Measurements from ENCODE around the gene TBC1D22A.

The TBC1D22A gene

DNA sequence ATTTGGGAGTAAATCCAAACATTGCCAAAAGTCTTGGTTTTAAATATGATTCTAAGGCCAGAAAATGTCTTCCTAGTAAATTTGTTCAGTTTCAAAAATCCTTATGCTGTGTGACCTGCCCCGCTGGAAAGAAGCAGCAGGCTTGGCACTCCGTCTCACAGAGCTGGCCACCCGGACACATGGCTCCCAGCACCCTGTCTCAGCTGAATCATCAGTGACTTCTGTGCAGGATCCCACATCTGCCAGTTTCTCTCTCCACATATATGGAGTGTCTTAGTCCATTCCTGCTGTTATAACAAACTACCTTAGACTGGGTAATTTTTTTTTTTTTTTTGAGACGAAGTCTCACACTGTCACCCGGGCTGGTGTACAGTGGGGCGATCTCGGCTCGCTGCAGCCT is 356.7 kb downstream of the TBC1D22A start:
- no peak for DNase-seq (ENCODE audit: low read depth, low spot score)

DNA sequence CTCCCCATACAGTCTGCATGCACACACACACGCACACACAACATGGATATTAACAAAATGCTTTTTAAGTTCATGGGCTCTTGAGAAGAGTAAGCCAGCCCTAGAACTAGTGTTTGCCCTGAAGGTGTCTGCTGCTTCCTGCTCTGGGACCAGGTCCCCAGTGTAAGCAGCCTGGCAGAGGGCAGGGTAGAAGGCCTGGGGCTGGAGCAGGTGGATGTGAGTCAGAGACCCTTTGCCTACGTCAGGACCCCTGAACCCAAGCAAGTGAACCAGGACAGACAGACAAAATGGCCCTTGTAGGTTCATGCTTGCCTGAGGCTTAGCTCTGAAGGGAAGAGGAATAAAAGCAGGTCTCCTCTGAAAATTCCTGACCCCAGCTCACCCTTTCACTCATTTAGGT is 357.9 kb downstream of the TBC1D22A start:
- no peak for DNase-seq (ENCODE audit: low read depth, low spot score)

DNA sequence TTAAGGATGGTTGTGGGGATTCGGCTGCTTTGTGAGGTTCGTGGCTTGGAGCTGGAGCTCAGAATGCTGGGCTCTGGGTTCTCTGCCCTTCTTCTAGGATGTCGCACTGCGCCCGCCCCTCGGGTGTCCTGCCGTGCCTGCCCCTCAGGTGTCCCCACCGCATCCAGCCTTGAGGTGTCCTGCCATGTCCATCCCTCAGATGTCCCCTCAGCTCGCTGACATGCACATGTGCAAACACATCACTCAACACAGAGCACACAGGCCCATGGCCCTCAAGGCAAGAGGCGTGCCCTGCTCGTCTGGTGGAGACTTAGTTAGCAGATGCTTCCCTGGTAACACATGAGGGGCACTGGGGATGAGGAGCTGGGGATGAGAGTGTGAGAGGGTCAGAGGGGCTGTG is 359.3 kb downstream of the TBC1D22A start:
- DNase-seq (ENCODE audit: low read depth, low spot score): no peak

DNA sequence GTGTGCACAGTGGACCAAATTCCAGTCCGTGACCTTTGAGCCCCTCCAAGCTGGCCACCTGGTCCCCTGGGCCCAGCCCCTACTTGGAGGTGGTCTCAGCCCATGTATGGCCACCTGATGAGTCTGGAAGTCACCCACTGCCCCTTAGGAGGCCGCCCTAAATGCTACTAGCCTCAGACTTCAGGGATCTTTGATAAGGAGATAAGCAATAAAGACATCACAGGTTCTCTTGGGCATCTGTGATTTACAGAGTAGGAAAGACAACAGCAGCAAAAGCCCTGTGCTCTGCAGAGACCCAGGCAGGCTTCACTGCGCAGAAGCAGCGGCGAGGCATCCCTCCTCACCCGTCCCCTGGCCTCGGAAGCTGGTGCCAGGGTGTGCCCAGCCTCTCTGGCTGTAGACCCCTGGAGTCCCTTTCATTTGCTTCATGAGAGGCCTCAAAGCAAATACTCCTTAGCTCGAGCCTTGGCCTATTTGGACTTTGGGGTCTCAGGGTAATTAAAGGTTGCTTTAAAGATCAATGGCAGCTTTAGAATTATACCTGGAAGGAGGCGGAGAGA is 360.1 kb downstream of the TBC1D22A start:
- DNase-seq (ENCODE audit: low read depth, low spot score): no peak

DNA sequence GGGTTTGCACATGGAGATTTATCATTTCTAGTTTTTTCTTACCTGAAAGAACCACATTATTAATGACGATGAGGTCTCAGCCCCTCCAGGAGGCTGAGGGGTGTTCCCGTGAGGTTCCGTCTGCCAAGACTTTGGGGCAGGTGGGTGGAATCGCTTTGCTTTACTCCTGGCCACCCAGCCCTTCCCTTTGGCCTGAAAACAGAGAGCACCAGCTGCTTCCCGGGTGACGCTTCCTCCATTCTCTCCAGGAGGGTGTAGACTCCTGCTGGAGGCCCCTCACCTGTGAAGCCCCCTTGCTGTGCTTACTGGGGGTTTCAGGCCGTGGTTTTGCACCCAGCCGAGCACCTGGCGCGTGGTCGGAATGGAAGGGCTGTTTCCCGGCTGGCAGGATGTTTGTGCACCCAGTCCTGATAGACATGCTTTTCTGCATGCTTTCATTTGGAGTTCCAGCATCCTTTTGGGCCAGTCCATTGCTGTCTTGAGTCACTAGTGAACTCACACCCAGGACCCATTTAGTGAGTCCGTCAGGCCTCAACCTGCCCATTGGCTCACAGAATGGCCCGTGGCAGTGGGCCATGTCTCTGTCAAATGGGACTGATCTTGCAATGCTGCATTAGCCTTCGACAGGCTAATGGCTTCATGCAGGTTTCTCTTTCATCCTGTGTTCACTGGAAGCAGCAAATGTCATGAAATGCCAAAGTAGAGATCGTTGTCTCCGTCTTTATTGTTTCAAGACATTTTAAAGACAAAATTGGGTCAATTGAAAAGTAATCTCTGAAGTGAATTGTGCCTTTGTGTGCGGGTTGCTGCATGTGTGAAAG is 360.8 kb downstream of the TBC1D22A start:
- no peak for DNase-seq (ENCODE audit: low read depth, low spot score)

DNA sequence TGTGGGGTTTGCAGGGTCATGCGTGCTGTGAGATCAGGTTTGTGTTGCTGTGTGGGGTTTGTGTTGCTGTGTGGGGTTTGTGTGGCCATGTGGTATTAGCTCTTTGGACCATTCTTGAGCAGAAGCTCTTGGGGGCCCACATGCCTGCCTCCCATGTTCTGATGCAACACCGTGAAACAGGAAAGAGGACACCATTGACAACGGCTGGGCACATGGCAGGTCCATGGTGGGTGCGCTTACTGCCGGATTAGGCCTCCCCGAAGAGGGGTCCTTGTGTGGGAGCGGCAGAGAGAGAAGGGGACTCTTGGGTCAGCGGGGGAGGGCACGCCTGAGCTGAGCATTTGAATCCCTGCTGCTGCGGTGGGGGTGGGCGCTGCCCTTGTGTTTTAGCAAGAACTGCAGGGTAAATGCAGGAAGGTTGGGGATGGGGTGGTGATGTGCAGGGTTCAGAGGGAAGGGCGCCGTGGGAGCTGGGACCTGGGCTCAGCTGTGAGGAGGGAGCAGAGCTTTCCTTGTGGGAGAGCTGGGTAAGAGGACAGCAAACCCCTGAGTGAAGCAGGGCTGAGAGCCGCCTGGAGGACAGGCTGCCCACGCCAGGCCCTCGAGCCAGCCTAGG is 361.5 kb downstream of the TBC1D22A start:
- DNase-seq (ENCODE audit: low read depth, low spot score): no peak

DNA sequence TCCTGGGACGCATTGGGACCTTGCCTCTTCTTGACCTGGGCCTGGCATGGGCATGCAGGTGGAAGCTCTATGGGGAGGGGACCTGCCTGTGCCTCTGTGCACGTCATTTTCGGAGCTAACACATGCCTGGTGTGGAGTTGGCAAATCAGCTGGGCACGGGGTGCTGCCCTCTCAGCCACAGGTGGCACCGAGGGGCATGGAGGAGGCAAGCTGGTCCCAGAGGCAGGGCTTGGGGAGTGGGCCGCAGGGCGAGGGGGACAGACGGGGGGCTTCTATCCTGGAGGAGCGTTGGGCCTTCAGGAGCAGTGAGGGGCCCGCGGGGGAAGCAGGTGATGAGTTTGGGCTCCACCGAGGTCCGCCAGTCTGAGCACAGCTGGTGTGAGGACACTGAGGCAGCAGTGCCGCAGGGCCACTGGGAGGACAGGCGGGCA is 362.0 kb downstream of the TBC1D22A start:
- no peak for DNase-seq (ENCODE audit: low read depth, low spot score)

DNA sequence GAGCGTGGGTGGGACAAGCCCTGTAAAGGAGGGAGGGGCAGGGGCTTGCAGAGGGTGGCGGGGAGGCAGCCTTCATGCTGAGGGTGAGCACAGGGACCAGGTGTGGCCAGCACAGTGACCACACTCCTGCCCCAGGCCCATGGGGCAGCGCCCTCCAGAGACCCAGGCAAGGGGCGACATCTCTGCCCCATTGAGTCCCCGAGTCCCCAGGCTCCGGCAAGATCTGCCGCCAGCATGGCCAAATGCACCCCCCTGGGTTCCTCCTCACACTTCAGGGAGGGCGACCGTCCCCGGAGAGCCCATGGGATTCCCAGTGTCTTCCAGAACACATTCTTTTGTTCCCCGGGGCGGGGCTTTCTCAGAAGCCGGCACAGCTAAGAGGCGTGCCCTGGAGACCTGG is 362.5 kb downstream of the TBC1D22A start:
- DNase-seq (ENCODE audit: low read depth, low spot score): no peak

DNA sequence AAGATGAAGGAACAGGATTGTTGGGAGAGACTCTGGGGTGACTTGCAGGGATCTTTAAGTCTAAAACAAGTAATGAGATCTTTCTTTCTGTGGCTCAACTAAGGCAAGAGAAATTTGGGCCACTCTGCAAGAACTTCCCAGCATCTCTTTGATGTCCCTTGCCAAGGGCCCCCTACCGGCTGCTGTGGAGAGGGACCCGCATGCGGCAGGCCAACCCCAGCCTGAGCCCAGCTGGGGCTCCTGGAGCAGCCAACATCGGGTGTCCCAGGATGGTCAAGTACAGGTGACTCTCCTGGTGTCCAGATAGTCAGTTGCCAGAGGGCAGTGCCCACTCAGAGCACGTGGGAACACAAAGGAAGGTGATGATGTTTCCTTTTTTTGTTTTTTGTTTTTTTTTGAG is 363.2 kb downstream of the TBC1D22A start:
- DNase-seq (ENCODE audit: low read depth, low spot score): no peak

DNA sequence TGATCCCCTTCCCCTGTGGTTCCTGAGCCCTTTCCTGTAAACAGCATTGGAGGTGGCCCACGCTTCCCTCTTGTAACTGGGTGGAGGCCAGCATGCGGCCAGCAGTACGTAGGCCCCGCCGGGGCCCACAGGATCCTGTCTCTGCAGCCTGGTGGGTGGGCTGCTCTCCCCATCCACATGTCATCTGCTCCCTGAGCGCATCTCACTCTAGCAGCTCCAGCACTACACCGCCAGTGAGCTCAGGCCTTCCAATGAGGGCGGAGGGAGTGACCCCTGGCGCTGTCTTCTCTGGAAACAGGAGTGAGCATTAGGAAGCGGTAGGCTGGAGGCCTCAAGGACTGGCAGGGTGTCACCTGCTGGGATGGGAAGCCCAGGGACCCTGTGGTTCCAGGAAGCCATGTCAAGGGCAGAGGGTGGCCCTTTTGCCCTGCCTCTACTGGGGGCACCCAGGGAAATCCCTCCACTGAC is 363.9 kb downstream of the TBC1D22A start:
- no peak for DNase-seq (ENCODE audit: low read depth, low spot score)

DNA sequence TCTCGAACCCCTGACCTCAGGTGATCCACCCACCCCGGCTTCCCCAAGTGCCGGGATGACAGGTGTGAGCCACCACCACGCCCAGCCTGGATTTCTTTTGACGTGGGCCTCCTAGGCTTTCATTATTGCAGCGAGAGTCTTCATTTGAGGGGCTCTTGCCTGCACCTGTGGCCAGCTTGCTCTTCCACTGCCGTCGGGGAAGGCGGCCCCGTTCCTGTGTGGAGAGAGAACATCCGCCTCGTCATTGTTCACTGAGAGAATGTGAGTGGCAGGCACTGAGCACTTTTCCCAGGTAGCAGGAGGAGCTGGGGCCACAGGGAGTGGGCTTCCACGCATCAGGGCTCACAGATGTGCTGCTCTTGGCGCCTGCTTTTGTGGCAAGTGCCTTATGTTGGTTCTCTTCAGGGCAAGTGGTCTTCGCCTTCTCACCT is 365.0 kb downstream of the TBC1D22A start:
- DNase-seq (ENCODE audit: low read depth, low spot score): no peak

DNA sequence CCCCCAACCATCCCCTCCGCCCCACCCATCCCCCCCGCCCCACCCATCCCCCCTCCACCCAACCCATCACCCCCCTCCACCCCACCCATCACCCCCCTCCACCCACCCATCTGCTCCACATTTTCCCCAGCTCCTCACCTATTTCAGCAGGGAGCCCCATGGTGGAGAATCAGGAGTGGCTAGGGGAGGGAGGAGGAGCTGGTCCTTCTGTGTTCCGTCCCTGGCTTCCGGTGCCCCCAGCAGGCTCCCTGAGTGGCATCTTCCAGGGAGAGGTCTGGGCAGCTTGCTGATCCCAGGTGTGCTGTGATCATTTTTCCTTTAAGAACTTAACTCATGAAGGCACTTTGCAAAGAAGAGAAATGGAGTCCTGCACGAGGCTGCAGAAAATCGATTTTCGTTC is 365.8 kb downstream of the TBC1D22A start:
- DNase-seq (ENCODE audit: low read depth, low spot score): no peak

DNA sequence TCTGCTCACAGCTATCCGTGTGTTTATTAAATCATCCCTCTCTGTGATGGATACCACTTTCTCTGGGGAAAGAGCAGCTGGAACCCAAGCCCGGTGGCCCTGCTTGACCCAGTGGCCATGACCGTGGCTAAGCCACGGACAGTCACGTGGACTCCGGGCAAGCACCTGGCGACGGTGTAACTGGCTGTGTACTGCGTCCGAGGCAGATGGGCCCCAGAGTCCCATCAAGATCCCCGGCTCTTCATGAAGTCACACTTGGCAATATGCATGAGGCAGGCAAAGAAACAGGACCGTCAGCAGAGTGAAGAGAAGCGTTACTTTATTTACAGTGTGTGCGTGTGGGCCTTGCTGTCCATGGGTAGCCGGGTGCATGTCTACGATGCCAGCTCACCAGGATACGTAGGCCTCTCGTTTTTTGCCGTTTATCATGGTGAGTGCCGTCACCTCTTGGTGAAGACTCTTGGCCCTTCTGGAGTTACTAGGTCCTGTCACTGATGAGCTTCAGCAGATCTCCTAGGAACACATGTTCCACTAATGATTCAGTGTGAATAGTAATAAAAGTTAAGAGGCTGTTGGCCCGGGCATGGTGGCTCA is 366.3 kb downstream of the TBC1D22A start:
- DNase-seq (ENCODE audit: low read depth, low spot score): no peak

DNA sequence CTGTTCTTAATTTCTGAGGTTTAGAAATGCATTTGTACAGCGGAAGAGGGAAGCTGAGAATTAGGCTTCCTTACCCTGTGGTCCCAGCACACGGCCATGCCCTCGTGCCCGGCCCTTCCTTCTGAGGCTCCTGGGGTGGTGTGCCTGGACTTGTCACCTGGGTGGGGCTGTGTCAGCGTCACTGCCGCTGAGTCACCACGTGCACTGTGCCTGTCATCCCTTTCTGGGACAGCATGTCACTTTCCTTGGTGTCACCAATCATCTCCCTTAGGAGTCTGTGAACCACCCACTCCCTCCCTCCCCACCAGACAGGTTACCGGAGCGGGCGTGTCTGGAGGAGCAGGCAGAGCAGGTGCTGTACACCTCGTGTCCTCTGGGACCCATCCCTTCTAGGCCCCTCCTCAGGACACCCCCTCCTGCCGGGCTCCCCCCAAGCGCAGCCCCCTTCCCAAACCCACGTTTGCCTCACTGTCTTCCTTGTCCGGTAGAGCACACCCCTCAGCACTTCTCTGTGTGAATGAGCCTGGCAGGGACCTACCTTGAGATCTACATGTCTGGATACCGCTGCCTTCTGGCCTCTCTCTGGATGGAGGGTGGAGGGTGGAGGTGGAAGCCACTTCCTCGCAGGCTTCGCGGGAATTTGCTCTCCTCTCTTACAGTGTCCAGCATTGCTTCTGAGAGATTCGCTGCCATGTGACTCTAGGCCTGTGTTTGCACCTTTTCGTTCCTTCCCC is 367.6 kb downstream of the TBC1D22A start:
- DNase-seq (ENCODE audit: low read depth, low spot score): no peak

DNA sequence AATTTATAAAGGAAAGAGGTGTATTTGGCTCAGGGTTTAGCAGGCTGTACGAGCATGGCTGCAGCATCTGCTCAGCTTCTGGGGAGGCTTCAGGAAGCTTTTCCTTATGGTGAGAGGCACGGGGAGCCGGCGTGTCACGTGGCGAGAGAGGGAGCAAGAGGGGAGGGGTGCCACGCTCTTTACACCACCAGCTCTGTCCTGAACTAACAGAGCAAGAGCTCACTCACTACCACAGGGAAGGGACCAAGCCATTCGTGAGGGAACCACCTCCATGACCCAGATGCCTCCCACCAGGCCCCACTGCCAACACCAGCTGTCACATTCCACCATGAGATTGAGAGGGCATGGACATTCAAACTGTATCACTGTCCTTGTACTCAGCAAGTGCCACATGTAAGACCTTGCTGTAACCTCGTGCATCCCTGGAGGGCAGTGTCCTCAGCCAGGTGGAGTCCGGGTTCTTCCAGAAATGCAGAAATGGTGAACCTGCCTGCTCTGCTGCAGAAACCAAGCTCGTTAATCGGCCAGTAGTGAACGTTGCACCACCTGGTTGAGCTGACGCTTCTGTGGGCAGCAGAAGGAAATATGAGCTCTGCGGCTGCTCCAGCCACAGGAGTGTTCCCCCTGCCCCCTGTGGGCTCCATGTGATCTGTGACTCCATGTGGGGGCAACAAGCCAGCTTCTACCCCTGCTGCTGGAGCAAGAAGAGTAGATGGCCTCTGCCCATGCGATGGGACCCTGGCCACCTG is 368.6 kb downstream of the TBC1D22A start:
- no peak for DNase-seq (ENCODE audit: low read depth, low spot score)

DNA sequence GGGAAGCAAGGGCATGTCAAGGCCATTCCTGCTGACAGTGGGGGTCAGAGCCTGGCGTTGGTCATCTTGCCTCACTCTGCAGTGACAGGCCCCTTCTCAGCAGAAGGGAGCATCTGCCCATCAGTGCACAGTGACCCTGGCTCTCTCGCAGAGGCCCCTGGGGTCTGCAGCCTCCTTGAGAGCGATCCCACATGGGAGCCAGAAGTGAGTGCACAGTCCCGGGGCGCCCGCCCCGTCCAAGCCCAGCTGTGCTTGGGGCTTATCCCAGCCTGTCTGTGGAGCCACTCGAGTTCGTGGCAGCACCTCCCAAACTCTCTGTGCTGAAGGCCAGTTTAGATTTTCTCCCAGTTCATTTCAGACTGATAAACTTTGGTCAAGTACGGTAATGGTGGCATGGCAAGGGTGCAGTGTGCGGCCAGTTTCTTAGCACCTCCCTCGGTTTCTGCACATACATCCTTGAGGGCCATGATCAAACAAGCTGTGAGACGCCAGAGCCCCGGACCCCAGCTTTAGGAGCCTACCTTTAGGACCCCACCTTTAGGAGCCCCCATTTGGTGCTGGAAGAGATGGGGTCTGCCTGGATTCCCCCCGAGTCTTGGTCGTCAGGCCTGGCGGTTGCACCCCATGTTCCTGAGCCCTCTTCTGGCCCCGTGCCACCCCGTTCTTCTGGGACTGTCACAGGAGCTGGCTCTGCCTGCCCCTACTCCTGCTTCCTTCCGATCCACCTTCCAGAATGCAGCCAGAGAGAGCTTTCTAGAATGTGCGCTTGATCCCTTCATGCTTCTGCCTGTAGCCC is 369.4 kb downstream of the TBC1D22A start:
- no peak for DNase-seq (ENCODE audit: low read depth, low spot score)

DNA sequence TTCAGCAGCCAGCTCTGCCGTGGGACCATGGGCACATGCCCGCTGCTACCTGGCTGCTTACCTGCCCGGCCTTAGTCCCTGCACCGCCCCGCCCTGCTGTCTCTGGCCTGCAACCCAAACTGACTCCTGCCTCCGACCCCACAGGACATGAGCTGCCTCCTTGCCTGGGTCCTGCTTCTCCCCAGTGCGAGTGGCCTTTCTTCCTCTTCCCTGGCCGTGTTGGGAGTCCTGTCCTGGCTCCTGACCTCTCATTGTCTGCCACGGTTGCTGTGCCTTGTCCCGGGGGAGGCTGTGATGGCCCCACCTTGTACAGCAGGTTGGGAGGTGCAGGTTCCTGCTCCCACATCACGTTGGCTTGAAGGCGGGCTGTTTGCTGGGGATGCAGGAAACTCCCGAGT is 370.0 kb downstream of the TBC1D22A start:
- DNase-seq (ENCODE audit: low read depth, low spot score): no peak

DNA sequence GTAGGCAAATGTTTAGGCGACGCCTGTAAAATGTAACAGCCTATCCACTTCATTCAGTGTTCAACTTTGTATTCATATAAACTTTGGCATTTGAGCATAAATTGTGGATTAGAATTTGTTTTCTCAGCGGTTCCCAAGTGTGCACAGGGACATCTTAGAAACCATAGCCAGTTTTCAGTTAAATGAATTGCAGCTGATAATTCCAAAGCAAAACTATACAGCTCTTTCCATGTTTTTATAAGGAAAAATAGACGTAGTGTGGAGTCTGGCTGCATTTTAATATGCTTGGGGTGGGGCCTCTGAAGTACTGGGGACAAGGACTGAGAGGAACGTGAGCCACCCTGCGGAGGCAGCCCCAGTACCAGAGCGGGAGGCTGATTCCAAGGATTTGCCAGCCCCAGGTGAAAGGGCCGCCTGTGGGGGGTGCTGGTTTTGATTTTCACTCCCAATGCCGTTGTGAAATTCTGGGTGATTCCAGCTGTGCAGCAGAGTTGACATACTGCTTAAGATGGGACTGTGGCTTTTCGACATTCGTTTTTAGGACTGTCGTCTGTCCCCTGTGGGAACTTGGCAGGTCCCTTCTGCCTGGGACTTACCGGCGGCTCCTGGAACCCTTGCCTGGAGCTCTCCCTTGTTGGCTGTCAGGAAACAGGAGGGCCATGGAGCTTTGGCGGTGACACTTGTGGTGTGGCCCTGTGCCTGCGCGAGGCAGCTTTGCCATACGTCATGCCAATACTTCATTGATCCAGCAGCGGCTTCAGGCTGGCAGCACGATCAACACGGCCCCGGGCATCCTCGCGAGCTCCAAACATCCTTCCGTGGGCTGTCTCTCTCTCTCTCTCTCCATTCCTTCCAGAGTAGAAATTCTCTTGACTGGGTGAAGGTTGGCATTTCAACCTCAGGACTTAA is 370.9 kb downstream of the TBC1D22A start:
- no peak for DNase-seq (ENCODE audit: low read depth, low spot score)

DNA sequence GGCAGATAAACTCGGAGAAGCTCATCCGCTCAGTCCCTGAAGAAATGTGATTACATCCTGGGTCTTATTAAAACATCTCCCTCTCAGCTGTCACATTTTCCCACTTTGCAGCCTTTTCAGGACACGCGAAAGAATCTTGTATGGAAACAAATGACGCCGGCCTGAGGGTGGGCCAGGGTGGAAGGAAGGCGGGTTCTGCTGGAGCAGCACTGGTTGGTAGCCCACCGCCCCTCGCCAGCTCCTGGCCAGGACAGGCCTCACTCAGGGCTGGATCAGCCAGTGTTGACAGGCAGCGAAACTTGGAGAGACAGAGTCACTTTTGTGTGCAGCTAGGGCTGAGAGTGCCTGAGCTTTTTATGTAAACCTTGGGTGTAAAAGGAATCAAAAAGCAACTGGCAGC is 371.8 kb downstream of the TBC1D22A start:
- no peak for DNase-seq (ENCODE audit: low read depth, low spot score)
